NCI-H2081 treated with DMSO at 0.1 percent for 48 hours (cell line): ENCODE measurements around the gene HTR5A.

Experiments
- DNase-seq: peaks from one replicate; lab custom pipeline; 2025; lab: John Stamatoyannopoulos, UW

The HTR5A gene

GRCh38 chr7:155090684-155091083 is 20.6 kb downstream of the HTR5A start:
- DNase-seq = no peak

- DNase-seq = no peak
Measured at GRCh38 chr7:155093596-155093995, 23.5 kb downstream of the HTR5A start.

GRCh38 chr7:155094636-155095135 is 24.6 kb downstream of the HTR5A start:
- DNase-seq = no peak

DNA sequence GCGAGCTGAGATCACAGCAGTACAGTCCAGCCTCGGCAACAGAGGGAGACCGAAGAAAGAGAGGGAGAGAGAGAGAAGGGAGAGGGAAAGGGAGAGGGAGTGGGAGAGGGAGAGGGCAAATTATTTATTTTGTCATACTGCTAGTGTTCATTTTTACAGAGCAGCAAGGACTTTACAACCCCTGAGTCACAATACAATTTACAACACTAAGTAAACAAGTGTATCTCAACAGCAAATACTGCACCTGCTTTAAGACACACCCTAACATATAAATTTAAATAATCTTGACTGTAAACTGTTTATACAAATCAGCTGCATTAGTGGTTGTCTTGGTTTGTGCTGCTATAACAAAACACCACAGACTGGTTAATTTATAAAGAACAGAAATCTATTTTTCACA is 27.2 kb downstream of the HTR5A start:
- no peak for DNase-seq

GRCh38 chr7:155103839-155104238 is 33.7 kb downstream of the HTR5A start:
- DNase-seq = no peak

DNA sequence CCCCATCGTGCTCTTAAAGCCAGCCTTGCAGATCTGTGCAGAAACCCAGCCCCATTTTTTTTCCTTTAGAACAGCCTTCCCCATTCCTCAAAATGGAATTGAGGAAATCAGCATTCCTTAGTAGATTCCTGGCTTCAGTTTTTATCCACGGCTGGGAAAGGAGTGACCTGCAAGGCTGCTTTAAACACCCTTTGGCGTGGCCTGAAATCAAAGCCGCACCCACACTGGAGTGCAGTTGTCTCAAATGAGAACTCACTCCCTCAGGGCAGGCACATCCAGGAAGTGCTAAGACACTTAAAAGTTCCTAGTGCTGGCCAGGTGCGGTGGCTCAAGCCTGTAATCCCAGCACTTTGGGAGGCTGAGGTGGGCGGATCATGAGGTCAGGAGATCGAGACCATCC is 34.8 kb downstream of the HTR5A start:
- DNase-seq = no peak

GRCh38 chr7:155106356-155106755 is 36.2 kb downstream of the HTR5A start:
- DNase-seq = no peak

GRCh38 chr7:155107126-155107525 is 37.0 kb downstream of the HTR5A start:
- no peak for DNase-seq

DNA sequence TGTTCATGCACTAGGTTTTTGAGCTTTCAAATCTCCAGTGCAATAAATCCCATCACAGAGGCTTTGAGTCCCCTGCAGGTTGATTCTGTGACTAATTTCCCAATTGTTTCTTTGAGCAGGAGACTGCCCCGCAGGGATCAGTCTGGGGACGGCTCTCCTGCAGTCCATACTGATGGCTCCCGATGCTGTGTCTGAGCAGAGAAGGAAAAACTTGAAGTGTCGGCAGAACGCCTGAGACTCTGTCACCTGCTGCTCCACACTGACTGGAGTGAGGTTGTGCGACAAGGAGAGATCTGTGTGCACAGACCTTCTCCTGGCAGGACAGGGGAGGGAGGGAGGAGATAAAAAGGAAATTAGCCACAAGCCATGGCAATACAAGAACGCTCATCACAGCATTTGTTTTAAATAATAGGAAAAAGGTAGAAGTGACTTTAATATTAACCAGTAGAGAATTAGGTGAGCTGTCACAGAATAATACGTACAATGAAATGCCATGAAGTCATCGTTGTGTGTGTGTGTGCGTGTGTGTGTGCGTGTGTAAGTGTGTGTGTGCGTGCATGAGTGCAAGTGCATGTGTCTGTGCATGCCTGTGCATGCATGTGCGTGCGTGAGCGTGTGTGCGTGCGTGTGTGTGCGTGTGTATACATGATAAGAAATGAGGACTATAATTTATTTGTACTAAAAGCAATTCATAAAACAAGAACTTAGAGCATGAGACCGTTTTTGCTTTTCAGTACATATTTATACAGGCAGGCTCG is 38.2 kb downstream of the HTR5A start:
- no peak for DNase-seq

DNA sequence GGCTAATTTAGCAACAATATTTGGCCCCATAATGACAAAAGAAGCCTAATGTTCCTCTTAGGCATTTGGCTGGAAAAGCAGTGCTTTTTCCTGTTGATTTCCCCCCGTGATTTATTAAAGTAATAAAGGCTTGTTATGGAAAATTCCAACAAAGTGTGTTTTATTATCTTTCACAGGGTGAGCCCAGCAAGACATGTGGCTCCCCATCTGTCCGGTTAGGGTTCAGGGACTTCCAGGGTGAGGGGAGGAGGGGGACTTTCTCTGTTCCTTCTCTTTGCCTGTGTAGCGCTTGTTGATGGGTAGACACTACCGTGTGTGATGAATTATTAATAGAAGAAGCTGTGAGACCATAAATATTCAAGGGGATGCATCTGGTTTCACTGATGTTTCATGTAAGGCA is 39.0 kb downstream of the HTR5A start:
- no peak for DNase-seq

DNA sequence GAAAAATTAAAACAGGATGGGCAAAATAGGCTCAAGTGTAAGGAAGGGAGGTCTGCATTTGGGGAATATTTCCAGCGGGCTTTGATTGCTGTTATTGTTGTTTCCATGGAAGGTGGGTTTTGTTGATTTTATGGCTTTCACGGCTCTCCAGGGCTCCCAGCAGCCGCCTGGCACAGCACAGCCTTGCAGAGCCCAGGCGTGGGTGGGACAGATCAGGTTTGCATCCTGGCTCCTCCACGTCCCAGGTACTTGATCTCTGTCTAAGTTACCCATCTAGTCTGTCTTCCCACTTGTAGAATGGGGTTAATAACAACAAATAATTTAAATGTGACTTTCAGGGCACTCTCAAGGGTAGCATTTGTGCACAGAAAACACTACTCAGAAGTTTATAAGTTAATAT is 45.2 kb downstream of the HTR5A start:
- no peak for DNase-seq

- no peak for DNase-seq
Measured at GRCh38 chr7:155119801-155120382, 49.8 kb downstream of the HTR5A start.

DNA sequence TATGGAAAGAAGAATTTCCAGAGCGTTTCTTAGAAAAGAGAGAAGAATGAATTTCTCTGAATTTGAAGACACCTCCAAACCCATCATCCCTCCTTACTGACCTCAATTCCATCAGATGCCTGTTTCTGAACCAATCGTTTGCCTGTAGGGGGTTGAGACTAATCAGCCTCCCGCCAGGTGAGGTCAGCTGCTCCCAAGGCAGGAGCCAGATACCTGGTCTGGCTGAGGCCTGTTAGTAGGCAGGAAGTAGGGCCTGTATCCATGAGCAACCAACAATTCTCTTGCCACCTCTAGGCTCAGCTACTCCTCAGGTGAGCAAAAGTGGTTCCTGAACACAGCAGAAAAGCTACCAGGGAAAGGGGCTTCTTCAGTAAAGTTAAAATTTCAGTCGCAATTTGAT is 50.3 kb downstream of the HTR5A start:
- DNase-seq = no peak

DNA sequence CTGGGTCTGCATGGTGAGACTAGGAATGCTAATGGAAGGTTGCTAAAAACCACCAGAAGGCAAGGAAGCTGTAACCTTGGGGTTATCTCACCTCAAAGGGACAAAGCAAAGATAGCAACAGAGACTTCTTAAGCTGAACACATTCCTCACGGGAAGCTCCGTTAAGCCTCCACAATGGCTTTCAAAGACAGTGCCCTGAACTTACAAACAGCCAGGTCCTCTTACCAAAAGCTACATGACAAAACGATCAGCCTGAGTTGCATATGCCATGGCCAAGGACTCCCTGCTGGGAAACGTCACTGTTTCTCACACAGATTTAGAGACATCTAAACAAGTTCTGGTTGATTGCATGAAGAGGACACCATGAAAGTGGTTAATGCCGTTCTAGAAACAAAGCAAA is 52.7 kb downstream of the HTR5A start:
- no peak for DNase-seq

DNA sequence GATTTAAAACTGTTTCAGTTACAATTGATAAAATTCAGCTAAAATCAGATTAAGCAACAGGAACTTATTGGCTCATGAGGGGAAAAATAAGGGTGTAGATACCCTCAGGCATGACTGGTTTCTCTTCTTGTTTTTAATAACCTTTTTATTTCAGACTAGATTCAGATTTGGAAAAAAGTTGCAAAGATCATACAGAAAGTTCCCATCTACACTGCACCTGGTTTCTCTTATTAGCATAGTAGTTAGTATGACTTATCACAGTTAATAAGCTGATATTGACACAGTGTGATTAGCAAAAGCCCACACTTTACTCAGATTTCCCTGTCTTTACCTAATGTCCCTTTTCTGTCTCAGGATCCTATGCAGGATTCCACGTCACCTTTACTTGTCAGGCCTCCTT is 53.3 kb downstream of the HTR5A start:
- DNase-seq = no peak

DNA sequence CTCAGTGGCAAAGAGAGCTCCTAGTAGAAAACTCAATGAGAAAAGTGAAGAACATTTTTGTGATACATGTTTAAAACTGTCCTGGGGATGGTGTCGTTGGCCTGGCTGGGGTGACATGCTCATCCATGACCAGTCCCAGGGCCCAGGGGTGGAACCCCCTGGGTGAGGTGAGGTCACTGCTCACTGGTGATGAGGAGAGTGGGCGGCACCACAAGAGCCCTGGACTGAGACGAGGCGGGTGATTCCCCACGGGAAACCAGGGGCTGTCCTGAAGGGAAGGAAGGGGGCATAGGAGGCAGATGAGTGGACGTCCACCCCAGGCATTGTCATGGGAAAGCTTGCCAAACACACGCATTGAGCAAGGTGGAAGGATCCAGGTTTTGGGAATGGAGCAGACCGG is 54.6 kb downstream of the HTR5A start:
- no peak for DNase-seq

GRCh38 chr7:155129186-155129585 is 59.1 kb downstream of the HTR5A start:
- no peak for DNase-seq

GRCh38 chr7:155129789-155130188 is 59.7 kb downstream of the HTR5A start:
- DNase-seq = no peak

GRCh38 chr7:155130493-155130892 is 60.4 kb downstream of the HTR5A start:
- DNase-seq = no peak

- no peak for DNase-seq
Measured at GRCh38 chr7:155131090-155131489, 61.0 kb downstream of the HTR5A start.

DNA sequence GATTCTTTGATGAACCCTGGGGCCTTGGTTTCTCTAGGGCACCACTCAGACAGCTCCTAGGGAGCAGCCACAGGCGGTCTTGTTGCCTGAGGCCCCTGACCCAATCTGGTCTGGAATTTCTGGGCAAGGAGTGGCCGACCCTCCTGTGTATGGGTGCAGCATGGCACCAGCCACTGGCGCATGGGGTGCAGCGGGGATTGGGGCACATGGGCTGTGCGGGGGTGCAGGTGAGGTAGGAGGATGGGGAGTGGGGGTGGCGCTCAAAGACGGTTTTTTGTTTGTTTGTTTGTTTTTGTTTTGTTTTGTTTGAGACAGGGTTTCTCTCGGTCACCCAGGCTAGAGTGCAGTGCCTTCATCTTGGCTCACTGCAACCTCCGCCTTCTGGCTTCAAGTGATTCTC is 62.3 kb downstream of the HTR5A start:
- DNase-seq = no peak

DNA sequence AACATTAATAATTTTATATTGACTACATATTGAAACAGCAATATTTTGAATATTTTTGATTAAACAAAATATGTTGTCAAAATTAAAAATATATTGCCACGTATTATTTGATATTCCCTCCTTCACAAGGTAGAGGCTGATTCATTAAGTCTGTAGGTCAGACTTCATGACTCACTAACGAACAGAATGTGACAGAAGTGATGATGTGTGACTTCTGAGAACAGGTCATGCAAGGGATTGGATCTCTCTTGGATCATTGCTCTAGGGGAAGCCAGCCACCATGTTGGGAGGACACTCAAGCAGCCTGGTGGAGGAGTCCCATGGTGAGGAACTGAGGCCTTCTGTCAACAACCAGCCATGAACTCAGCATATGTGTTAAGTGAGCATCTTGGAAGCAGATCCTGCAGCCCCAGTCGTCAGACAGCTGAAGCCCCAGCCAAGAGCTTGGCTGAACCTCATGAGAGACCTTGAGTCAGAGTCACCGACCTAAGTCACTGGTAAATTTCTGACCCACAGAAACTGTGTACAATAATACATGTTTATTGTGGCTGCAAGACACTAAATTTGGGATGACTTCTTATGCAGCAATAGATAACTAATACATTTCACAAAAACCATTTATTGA is 66.6 kb downstream of the HTR5A start:
- no peak for DNase-seq
